A673 (cell line): ENCODE measurements around the gene IMMP1L.

Experiments used
- CTCF ChIP-seq: fragments of 300-800, 200-600 bp; sonication (generic); conservative IDR thresholded peaks from 2 replicates; pipeline ENCODE4 v1.5.1; 2017; ENCODE audit warnings: low read depth, mild to moderate bottlenecking, antibody characterized with exemption, low read length, moderate library complexity, mixed read lengths
- EZH2 ChIP-seq: fragments of 200-600 bp; sonication (generic); IDR thresholded peaks from 2 replicates; pipeline ENCODE4 v1.6.1; 2017; ENCODE audit warnings: borderline replicate concordance, low read depth, mild to moderate bottlenecking, mixed read lengths, antibody characterized with exemption, low read length; ENCODE audit not compliant: poor library complexity, severe bottlenecking

GRCh38 chr11:31477528-31478222 is 31.7 kb downstream of the IMMP1L start:
- TF ChIP-seq CTCF (no peak), EZH2 (no peak)
